ENCODE data around the gene ZNF106.

ZNF106 gene

DNA sequence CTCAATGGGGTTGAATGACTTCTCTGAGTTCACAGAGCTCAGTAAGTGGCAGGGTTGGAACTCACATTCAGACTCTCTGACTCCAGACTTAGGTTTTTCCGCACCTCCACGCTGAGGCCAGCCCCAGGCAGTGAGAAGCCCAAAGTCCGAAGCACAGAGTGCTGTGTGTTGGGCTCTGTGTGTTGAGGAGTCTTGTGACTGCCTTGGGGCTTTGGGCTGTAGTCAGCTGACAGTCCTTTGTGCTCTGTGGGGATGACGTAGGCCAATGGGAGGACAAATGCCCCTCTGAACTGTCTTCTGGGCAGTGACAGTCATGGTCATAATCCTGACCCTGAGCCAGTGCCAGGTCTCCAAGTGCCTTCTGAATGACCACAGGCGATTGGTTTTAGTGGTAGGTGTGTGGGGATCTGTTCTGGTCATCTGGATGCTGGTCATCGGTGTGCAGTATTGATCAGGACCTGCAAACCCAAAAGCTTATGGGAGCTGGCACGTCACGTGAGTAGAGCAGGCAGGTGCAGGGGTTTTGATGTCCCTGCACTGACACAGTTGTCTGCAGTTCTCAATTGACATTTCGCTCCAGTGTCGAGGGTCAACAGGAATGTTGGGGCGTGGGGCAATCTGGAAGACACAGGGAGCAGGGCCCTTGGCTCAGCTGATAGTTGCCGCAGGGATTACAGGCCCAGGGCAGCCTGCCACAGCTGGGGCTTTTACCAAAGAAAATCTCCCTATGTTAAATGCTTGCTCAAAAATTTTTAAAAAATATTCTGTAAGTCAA, 86.3 kb downstream of the ZNF106 start:
- no peak for DNase-seq (ENCODE audit: low read depth)
- TF ChIP-seq, protein P1, sequence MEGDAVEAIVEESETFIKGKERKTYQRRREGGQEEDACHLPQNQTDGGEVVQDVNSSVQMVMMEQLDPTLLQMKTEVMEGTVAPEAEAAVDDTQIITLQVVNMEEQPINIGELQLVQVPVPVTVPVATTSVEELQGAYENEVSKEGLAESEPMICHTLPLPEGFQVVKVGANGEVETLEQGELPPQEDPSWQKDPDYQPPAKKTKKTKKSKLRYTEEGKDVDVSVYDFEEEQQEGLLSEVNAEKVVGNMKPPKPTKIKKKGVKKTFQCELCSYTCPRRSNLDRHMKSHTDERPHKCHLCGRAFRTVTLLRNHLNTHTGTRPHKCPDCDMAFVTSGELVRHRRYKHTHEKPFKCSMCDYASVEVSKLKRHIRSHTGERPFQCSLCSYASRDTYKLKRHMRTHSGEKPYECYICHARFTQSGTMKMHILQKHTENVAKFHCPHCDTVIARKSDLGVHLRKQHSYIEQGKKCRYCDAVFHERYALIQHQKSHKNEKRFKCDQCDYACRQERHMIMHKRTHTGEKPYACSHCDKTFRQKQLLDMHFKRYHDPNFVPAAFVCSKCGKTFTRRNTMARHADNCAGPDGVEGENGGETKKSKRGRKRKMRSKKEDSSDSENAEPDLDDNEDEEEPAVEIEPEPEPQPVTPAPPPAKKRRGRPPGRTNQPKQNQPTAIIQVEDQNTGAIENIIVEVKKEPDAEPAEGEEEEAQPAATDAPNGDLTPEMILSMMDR (IDR thresholded peaks at IDR 0.05; ENCODE audit: control insufficient read depth, extremely low read depth, insufficient read depth) = no peak
- H3K4me3 ChIP-seq (ENCODE audit: low read depth, low read length) = no peak overlapping the region

GRCh38 chr15:42403389-42403788, 87.6 kb downstream of the ZNF106 start:
- no peak for DNase-seq (ENCODE audit: low read depth)
- H3K4me3 ChIP-seq (ENCODE audit: low read depth, low read length) = no peak overlapping the region
- TF ChIP-seq, protein P1 (IDR thresholded peaks at IDR 0.05; ENCODE audit: control insufficient read depth, extremely low read depth, insufficient read depth) = no peak

GRCh38 chr15:42402455-42403205, 88.3 kb downstream of the ZNF106 start:
- TF ChIP-seq, protein P1 (IDR thresholded peaks at IDR 0.05; ENCODE audit: control insufficient read depth, extremely low read depth, insufficient read depth) = no peak
- H3K4me3 ChIP-seq (ENCODE audit: low read depth, low read length) = no peak overlapping the region
- DNase-seq (ENCODE audit: low read depth) = no peak

- no peak overlapping the region for H3K4me3 ChIP-seq (ENCODE audit: low read depth, low read length)
- TF ChIP-seq, protein P1 (IDR thresholded peaks at IDR 0.05; ENCODE audit: control insufficient read depth, extremely low read depth, insufficient read depth) = no peak
- DNase-seq (ENCODE audit: low read depth) = no peak
Measured at GRCh38 chr15:42401544-42402454, 89.1 kb downstream of the ZNF106 start.

- no peak overlapping the region for H3K4me3 ChIP-seq (ENCODE audit: low read depth, low read length)
- DNase-seq (ENCODE audit: low read depth) = no peak
- TF ChIP-seq, protein P1 (IDR thresholded peaks at IDR 0.05; ENCODE audit: control insufficient read depth, extremely low read depth, insufficient read depth) = no peak
Measured at GRCh38 chr15:42395838-42396237, 95.1 kb downstream of the ZNF106 start.

DNA sequence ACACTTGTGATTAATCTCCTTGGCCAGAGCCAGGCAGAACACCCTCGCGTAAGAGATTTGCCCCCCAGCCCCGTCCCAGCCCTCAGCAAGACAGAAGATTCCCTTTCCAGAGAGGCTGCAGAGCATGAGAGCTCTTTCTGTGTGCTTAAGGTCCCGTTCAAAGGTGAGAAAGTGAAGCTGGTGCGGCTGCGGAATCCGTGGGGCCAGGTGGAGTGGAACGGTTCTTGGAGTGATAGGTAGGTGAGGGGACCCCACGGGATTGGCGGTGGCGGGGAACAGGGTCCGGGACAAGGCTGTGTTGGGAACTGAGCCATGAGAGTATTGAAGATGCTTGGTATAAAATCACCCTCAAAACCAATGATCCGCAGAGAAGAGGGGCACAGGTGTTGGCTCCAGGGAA, 96.8 kb downstream of the ZNF106 start:
- DNase-seq (ENCODE audit: low read depth) = no peak

More for the DNA sequence above, 96.8 kb downstream of the ZNF106 start:
- TF ChIP-seq, protein P1 (IDR thresholded peaks at IDR 0.05; ENCODE audit: control insufficient read depth, extremely low read depth, insufficient read depth) = no peak
- H3K4me3 ChIP-seq (ENCODE audit: low read depth, low read length) = no peak overlapping the region

Measured in LNCaP clone FGC (cell line).